Measurements from ENCODE around the gene NDUFA12.

- TF ChIP-seq POLR2A (IDR thresholded peaks at IDR 0.05; ENCODE audit: low read length) (no peak), GATA1 (IDR thresholded peaks at IDR 0.05; ENCODE audit: low read depth, low read length) (no peak)
Observed at GRCh38 chr12:94940771-94941170, 62.7 kb downstream of the NDUFA12 start.
